Measurements from ENCODE around the gene RNF223. TPM values are rescaled to one million over a fixed set of nuclear protein-coding genes. Genes with fewer than 3 reads are reported as not detected.
"Not testable (repeated sequence)": the region's sequence is repeated elsewhere in the genome, so short reads cannot be mapped to it uniquely, and the experiment has no call there.

The RNF223 gene
- polyA plus RNA-seq, 2 of the 4 experiments (the other 2 are of a cell fraction), result 0.08 TPM; not detected in 1

DNA sequence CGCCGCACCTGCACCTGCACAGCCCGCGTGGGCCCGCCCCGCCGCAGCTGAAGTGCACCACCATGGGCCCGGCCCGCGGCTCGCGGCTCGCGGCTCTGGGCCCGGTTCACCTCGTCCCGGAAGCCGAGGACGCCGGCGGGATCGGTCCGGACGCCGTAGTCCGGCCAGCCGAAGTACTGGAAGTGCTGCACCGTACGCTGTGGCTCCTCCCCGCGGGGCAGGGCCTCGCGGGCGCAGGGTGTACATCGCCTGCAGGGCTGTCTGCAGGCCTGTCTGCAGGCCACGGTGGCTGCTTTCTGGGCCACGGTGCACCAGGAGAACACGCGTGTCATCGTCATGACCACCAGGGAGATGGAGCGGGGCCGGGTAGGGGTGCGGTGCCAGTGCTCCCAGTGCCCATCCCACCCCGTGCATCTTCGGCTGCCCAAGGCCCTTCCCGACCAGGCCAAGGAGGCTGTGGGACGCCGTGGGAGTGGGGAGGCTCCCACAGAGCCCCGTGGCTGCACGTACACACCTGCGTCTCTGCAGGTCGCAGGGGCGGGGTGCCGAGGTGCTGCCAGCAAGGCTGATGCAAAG lies 6.7 kb downstream of the RNF223 start (continued):
- no peak for TF ChIP-seq ZFP36 (IDR thresholded peaks at IDR 0.05; ENCODE audit: borderline replicate concordance, partially characterized antibody)
- TF ChIP-seq, protein P1, sequence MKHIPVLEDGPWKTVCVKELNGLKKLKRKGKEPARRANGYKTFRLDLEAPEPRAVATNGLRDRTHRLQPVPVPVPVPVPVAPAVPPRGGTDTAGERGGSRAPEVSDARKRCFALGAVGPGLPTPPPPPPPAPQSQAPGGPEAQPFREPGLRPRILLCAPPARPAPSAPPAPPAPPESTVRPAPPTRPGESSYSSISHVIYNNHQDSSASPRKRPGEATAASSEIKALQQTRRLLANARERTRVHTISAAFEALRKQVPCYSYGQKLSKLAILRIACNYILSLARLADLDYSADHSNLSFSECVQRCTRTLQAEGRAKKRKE (CRISPR knock-in tag; IDR thresholded peaks at IDR 0.05; ENCODE audit: low read depth), result no peak

DNA sequence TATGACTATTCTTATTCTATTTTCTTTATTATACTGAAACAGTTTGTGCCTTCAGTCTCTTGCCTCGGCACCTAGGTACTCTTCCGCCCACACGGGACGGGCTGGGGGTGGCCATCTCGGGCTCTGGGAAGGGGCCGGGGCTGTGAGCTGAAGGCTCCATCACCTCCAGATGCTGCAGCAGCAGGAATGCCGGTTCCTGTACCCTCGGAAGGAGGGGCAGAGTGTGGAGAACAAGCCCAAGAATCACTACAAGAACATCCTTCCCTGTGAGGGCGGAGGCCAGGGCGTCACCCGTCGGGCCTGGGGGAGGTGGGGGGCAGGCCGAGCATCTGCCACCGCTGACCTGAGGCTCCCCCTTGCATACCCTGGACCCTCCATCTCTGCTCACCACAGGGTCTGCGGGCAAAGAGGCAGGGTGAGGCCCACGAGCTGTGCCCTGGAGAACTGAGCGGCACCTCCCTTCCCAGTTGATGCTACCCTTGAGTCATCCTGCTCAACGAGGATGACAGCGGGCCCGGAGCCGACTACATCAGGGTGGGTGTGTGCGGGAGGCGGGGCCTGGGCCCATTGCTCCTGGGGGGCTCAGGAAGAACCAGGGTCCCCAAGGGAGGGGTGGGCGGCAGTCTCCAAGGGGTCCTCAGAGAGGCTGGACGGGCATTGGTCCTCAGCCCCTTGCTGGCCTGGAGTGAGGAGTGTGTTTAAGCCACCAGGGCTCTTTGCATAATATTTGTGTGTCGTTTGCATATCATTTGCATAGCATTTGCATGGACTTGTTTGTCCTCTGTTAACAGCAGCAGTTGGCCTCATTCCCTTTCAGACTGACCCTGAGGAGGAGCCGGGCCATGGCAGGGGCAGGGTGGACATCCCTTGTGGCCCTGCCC lies 7.5 kb downstream of the RNF223 start:
- no peaks in the 10 kb centered on the region for H3K9me3 ChIP-seq
- FAIRE-seq (no peak), ATAC-seq (no peak), DNase-seq (ENCODE audit: low read depth in 1 of 2, low spot score in 1 of 2) (no peak)
- no peak overlapping the region for H3K4me2 ChIP-seq
- H3K4me1 ChIP-seq, result peaks cover 50% of the 10 kb centered on the region
- H3K4me3 ChIP-seq, result no peak overlapping the region
- CTCF ChIA-PET, result interaction anchor here (1.3 to 8.8 kb wide), 5 partner anchors 13 to 84 kb away, joined by 3 to 126 read pairs (median 33); partner anchors contain the start of genes AGRN, ISG15 and PERM1
- no peak overlapping the region for H3K27ac ChIP-seq
- POLR2A ChIA-PET, result no interaction called here
- TF ChIP-seq, protein P2, sequence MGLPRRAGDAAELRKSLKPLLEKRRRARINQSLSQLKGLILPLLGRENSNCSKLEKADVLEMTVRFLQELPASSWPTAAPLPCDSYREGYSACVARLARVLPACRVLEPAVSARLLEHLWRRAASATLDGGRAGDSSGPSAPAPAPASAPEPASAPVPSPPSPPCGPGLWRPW (IDR thresholded peaks at IDR 0.05), result no peak
- TF ChIP-seq, protein P3, sequence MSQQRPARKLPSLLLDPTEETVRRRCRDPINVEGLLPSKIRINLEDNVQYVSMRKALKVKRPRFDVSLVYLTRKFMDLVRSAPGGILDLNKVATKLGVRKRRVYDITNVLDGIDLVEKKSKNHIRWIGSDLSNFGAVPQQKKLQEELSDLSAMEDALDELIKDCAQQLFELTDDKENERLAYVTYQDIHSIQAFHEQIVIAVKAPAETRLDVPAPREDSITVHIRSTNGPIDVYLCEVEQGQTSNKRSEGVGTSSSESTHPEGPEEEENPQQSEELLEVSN (IDR thresholded peaks at IDR 0.05; ENCODE audit: borderline replicate concordance, low read depth), result no peak
- TF ChIP-seq, protein P4, sequence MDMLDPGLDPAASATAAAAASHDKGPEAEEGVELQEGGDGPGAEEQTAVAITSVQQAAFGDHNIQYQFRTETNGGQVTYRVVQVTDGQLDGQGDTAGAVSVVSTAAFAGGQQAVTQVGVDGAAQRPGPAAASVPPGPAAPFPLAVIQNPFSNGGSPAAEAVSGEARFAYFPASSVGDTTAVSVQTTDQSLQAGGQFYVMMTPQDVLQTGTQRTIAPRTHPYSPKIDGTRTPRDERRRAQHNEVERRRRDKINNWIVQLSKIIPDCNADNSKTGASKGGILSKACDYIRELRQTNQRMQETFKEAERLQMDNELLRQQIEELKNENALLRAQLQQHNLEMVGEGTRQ (IDR thresholded peaks at IDR 0.05), result no peak
- TF ChIP-seq CHD2 (IDR thresholded peaks at IDR 0.05; ENCODE audit: low read length, partially characterized antibody), result no peak
- TF ChIP-seq RARB (CRISPR knock-in tag; IDR thresholded peaks at IDR 0.05), result no peak
- TF ChIP-seq ESRRA (IDR thresholded peaks at IDR 0.05; ENCODE audit: borderline replicate concordance, low read length), result no peak
- TF ChIP-seq CHD4 (IDR thresholded peaks at IDR 0.05; ENCODE audit: borderline replicate concordance), result no peak
- no peak for TF ChIP-seq MAZ (IDR thresholded peaks at IDR 0.05; ENCODE audit: borderline replicate concordance, low read depth, low read length)
- no peak for TF ChIP-seq FOXS1 (CRISPR knock-in tag; IDR thresholded peaks at IDR 0.05)
- no peak for TF ChIP-seq HOXB5 (CRISPR knock-in tag; IDR thresholded peaks at IDR 0.05)
- 54% methylated on average over 11 of the region's 27 CpGs for WGBS (ENCODE audit: missing lambda C conversion rate)

DNA sequence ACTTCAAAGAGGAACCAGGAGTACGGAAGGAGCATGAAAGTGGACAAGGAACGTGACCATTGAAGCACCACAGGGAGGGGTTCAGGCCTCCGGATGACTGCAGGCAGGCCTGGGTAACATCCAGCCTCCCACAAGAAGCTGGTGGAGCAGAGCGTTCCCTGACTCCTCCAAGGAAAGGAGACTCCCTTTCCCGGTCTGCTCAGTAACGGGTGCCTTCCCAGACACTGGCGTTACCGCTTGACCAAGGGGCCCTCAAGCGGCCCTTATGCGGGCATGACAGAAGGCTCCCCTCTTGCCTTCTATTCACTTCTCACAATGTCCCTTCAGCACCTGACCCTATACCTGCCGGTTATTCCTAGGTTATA lies 8.2 kb downstream of the RNF223 start:
- H3K4me2 ChIP-seq; ATAC-seq; H3K9me3 ChIP-seq; H3K27ac ChIP-seq; POLR2A ChIA-PET; H3K4me3 ChIP-seq; FAIRE-seq; DNase-seq (ENCODE audit: low read depth in 1 of 2, low spot score in 1 of 2): not testable (repeated sequence)
- CTCF ChIA-PET, result interaction anchor here (1.0 to 8.8 kb wide), 6 partner anchors 14 to 83 kb away, joined by 3 to 126 read pairs (median 19); partner anchors contain the start of genes AGRN, ISG15 and PERM1
- H3K4me1 ChIP-seq, result peaks cover 52% of the 10 kb centered on the region
- WGBS (ENCODE audit: missing lambda C conversion rate), result 75% methylated on average over 9 of the region's 11 CpGs

DNA sequence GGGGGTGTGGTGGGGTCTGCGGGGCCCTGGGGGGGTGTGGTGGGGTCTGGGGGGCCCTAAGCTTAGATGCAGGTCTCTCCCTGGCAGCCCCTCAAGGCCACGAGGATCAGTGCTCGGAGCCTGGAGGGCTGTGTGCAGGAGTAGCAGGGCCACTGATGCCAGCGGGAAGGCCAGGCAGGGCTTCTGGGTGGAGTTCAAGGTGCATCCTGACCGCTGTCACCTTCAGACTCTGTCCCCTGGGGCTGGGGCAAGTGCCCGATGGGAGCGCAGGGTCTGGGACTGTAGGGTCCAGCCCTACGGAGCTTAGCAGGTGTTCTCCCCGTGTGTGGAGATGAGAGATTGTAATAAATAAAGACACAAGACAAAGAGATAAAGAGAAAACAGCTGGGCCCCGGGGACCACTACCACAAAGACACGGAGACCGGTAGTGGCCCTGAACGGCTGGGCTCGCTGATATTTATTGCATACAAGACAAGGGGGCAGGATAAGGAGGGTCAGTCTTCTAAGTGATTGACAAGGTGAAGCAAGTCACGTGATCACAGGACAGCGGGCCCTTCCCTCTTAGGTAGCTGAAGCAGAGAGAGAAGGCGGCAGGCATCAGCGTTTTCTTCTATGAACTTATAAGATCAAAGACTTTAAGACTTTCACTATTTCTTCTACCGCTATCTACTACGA lies 8.7 kb downstream of the RNF223 start:
- peak overlapping the region in 1 of 2 experiments; percentile 57; a peak in 2 of 6 replicates for H3K27ac ChIP-seq
- no peak overlapping the region for H3K4me2 ChIP-seq
- 72% methylated on average over 16 of the region's 20 CpGs for WGBS (ENCODE audit: missing lambda C conversion rate)
- POLR2A ChIA-PET, result no interaction called here
- CTCF ChIA-PET, result interaction anchor here (1.0 to 8.8 kb wide), 8 partner anchors 14 to 83 kb away, joined by 3 to 126 read pairs (median 21); partner anchors contain the start of genes AGRN, ISG15 and PERM1
- peaks cover 47% of the 10 kb centered on the region for H3K4me1 ChIP-seq
- no peak for ATAC-seq
- DNase-seq (ENCODE audit: low read depth in 1 of 2, low spot score in 1 of 2), result no peak
- no peak overlapping the region for H3K4me3 ChIP-seq
- no peaks in the 10 kb centered on the region for H3K9me3 ChIP-seq
- FAIRE-seq, result no peak
- TF ChIP-seq, protein P5, sequence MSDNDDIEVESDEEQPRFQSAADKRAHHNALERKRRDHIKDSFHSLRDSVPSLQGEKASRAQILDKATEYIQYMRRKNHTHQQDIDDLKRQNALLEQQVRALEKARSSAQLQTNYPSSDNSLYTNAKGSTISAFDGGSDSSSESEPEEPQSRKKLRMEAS (IDR thresholded peaks at IDR 0.05), result no peak
- TF ChIP-seq NPAS2 (CRISPR knock-in tag; IDR thresholded peaks at IDR 0.05; ENCODE audit: borderline replicate concordance) (no peak), HEYL (CRISPR knock-in tag; IDR thresholded peaks at IDR 0.05) (no peak), JUNB (IDR thresholded peaks at IDR 0.05) (no peak), EP300 (IDR thresholded peaks at IDR 0.05) (no peak), RARB (CRISPR knock-in tag; IDR thresholded peaks at IDR 0.05) (no peak), MYC (IDR thresholded peaks at IDR 0.05; ENCODE audit: borderline replicate concordance, low read length) (no peak), FOSB (CRISPR knock-in tag; IDR thresholded peaks at IDR 0.05) (no peak), NFE2L2 (conservative IDR thresholded peaks at IDR 0.05; ENCODE audit: low read length) (no peak)
- TF ChIP-seq, protein P6, sequence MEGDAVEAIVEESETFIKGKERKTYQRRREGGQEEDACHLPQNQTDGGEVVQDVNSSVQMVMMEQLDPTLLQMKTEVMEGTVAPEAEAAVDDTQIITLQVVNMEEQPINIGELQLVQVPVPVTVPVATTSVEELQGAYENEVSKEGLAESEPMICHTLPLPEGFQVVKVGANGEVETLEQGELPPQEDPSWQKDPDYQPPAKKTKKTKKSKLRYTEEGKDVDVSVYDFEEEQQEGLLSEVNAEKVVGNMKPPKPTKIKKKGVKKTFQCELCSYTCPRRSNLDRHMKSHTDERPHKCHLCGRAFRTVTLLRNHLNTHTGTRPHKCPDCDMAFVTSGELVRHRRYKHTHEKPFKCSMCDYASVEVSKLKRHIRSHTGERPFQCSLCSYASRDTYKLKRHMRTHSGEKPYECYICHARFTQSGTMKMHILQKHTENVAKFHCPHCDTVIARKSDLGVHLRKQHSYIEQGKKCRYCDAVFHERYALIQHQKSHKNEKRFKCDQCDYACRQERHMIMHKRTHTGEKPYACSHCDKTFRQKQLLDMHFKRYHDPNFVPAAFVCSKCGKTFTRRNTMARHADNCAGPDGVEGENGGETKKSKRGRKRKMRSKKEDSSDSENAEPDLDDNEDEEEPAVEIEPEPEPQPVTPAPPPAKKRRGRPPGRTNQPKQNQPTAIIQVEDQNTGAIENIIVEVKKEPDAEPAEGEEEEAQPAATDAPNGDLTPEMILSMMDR (IDR thresholded peaks at IDR 0.05), result no peak
- TF ChIP-seq, protein P2 (IDR thresholded peaks at IDR 0.05), result no peak
- TF ChIP-seq, protein P7, sequence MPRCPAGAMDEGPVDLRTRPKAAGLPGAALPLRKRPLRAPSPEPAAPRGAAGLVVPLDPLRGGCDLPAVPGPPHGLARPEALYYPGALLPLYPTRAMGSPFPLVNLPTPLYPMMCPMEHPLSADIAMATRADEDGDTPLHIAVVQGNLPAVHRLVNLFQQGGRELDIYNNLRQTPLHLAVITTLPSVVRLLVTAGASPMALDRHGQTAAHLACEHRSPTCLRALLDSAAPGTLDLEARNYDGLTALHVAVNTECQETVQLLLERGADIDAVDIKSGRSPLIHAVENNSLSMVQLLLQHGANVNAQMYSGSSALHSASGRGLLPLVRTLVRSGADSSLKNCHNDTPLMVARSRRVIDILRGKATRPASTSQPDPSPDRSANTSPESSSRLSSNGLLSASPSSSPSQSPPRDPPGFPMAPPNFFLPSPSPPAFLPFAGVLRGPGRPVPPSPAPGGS (IDR thresholded peaks at IDR 0.05), result no peak
